ENCODE data around the gene GALNT10.

- no peak for TF ChIP-seq GATA3 (IDR thresholded peaks at IDR 0.05; ENCODE audit: low read depth, low read length)
- TF ChIP-seq GATA2 (IDR thresholded peaks at IDR 0.05; ENCODE audit: low read depth, low read length), result no peak
These were observed 38.2 kb downstream of the GALNT10 start for GRCh38 chr5:154228696-154229095.
